GM12878 (cell line): ENCODE results near the gene ADPRS. TPM values are rescaled to one million over a fixed set of nuclear protein-coding genes. Genes with fewer than 3 reads are reported as not detected.

ENCODE experiments used
- ATAC-seq: fragments of 200-7000 bp; cut with Tn5 transposase; 3 replicates; pipeline ENCODE4 v1.9.1; 2020; ENCODE audit warnings: mild to moderate bottlenecking, moderate library complexity
- BruUV-seq: library from RNA; stranded (reverse); fragments of 400-500 nt; replicated peaks from 2 replicates; lab custom pipeline; 2021; lab: Mats Ljungman, UMichigan
- CTCF ChIA-PET: fragments of 300-600 bp; sonication (Branson Sonifier 250); formaldehyde crosslinking; extraction: SDS; loops from one replicate; lab custom pipeline; 2021; ENCODE audit warnings: inconsistent platforms; lab: Yijun Ruan, JAX
- POLR2A ChIA-PET: fragments of 350-600 bp; formaldehyde crosslinking; extraction: SDS; loops from one replicate; lab custom pipeline; 2021; ENCODE audit warnings: inconsistent platforms; lab: Charles Lee
- RAD21 ChIA-PET: fragments of 300-600 bp; sonication (Branson Sonifier 250); formaldehyde crosslinking; loops from one replicate; lab custom pipeline; 2023; ENCODE audit warnings: antibody characterized with exemption; ENCODE audit not compliant: unreplicated experiment; lab: Charles Lee
- SMC1A ChIA-PET: fragments of 300-600 bp; sonication (Branson Sonifier 250); formaldehyde crosslinking; loops from one replicate; lab custom pipeline; 2023; ENCODE audit not compliant: unreplicated experiment, uncharacterized antibody; lab: Charles Lee
- DNase-seq: peaks from one replicate; pipeline ENCODE4 v3.0.0-alpha.2; 2011; ENCODE audit warnings: low read depth, low spot score
- FAIRE-seq: peaks from 3 replicates; lab custom pipeline; 2011; peaks lifted over from hg19 to GRCh38; lab: Jason Lieb, UNC
- H2AFZ ChIP-seq: 2 replicates; pipeline ENCODE4 v1.6.0; 2011; ENCODE audit warnings: low read depth, low read length, control low read depth; ENCODE audit not compliant: control insufficient read depth
- H3K27ac ChIP-seq: 2 replicates; pipeline ENCODE4 v1.5.1; 2011; ENCODE audit warnings: control low read depth; ENCODE audit not compliant: control insufficient read depth, insufficient read depth
- H3K27me3 ChIP-seq, 2 experiments: replicated peaks in 1 of 2; 2 replicates each; pipeline versions ENCODE4 v1.6.0 to v1.6.1; 2011; ENCODE audit warnings: low read length in 1 of 2; ENCODE audit not compliant: control insufficient read depth in 2 of 2, insufficient read depth in 2 of 2
- H3K36me3 ChIP-seq, 2 experiments: 2 replicates each; pipeline ENCODE4 v1.5.1; 2011; ENCODE audit warnings: low read length in 1 of 2; ENCODE audit not compliant: control insufficient read depth in 2 of 2, insufficient read depth in 2 of 2
- H3K4me1 ChIP-seq: 2 replicates; pipeline ENCODE4 v1.6.1; 2011; ENCODE audit warnings: mild to moderate bottlenecking, low read length, moderate library complexity, mixed read lengths; ENCODE audit not compliant: control insufficient read depth, insufficient read depth
- H3K4me2 ChIP-seq: 2 replicates; pipeline ENCODE4 v1.6.0; 2011; ENCODE audit warnings: control low read depth; ENCODE audit not compliant: control insufficient read depth, insufficient read depth
- H3K4me3 ChIP-seq: fragments of 200-600 bp; sonication (generic); 2 replicates; pipeline ENCODE4 v1.5.1; 2016
- H3K79me2 ChIP-seq: 2 replicates; pipeline ENCODE4 v1.6.0; 2011; ENCODE audit warnings: low read length; ENCODE audit not compliant: control insufficient read depth, insufficient read depth
- H3K9ac ChIP-seq: 2 replicates; pipeline ENCODE4 v1.8.0; 2011; ENCODE audit warnings: low read length, control low read depth, mixed read lengths; ENCODE audit not compliant: control insufficient read depth, insufficient read depth
- H3K9me3 ChIP-seq: replicated peaks from 3 replicates; pipeline ENCODE4 v1.5.1; 2011; ENCODE audit warnings: mild to moderate bottlenecking, low read length; ENCODE audit not compliant: control insufficient read depth, insufficient read depth
- H4K20me1 ChIP-seq: 2 replicates; pipeline ENCODE4 v1.6.0; 2011; ENCODE audit not compliant: control insufficient read depth, insufficient read depth
- EP300 ChIP-seq, 2 experiments: fragments of 150-350 bp in 1 of 2; IDR thresholded peaks; 2 replicates each; pipeline ENCODE4 v1.6.1; 2011 to 2012; ENCODE audit warnings: low read depth in 2 of 2, low read length in 2 of 2, borderline replicate concordance in 1 of 2, improper control_type of control experiment in 1 of 2, inconsistent platforms in 1 of 2; ENCODE audit not compliant: control insufficient read depth in 1 of 2
- LARP7 ChIP-seq: fragments of 450-650 bp; IDR thresholded peaks from 2 replicates; pipeline ENCODE4 v1.6.1; 2017; ENCODE audit warnings: mild to moderate bottlenecking
- RCOR1 ChIP-seq: conservative IDR thresholded peaks from 2 replicates; pipeline ENCODE4 v1.6.1; 2012; ENCODE audit warnings: low read depth, low read length, improper control_type of control experiment
- USF1 ChIP-seq: IDR thresholded peaks from 2 replicates; pipeline ENCODE4 v1.6.1; 2011; ENCODE audit warnings: borderline replicate concordance, low read depth, mild to moderate bottlenecking, moderate library complexity, mixed read lengths, low read length; ENCODE audit not compliant: insufficient read depth; ENCODE audit errors: extremely low read length
- ZBTB40 ChIP-seq: fragments of 450-650 bp; IDR thresholded peaks from 2 replicates; pipeline ENCODE4 v1.6.1; 2016; ENCODE audit warnings: mild to moderate bottlenecking, moderate library complexity, borderline replicate concordance
- WGBS: methylation state at CpG from one replicate; pipeline ENCODE4 v1.1.6; 2016; ENCODE audit warnings: low lambda C conversion rate; ENCODE audit not compliant: insufficient replicate concordance, insufficient coverage; ENCODE audit errors: missing lambda C conversion rate; 5-methylcytosine and 5-hydroxymethylcytosine counted together
- in situ Hi-C: fragments of 300-500 bp; cut with MboI; formaldehyde crosslinking; loops from 9 replicates; pipeline ENCODE4 v1.14.3; 2018; ENCODE audit warnings: mixed read lengths
- intact Hi-C: fragments of 100-400 bp; cut with micrococcal nuclease; formaldehyde crosslinking; loops from one replicate; pipeline ENCODE4 v1.14.2; 2022; ENCODE audit not compliant: unreplicated experiment
- polyA plus RNA-seq, 11 experiments: library from polyadenylated mRNA; depleted of rRNA in 4 of 11; unstranded in 6 of 11; stranded (reverse) in 5 of 11; fragments of >200 nt; fragmentation: Nextera tagmentation in 4 of 11; fragmentation: Illumina TruSeq in 1 of 11; extraction: Ambion mirVana in 4 of 11; extraction: Trizol in 1 of 11; gene quantifications; 1 replicate in 1 of 11; 2 replicates in 10 of 11; pipeline versions ENCODE4 v1.2.1 to v1.2.3, GENCODE V29; 2011 to 2016; ENCODE audit warnings: inconsistent platforms in 2 of 11, missing spikeins in 2 of 11, low read depth in 1 of 11
- total RNA-seq, 4 experiments: library from RNA; depleted of rRNA in 3 of 4; stranded (reverse); fragments of >200 nt in 3 of 4; fragmentation: Illumina TruSeq in 1 of 4; extraction: Trizol in 1 of 4; gene quantifications; 2 replicates each; pipeline versions ENCODE4 v1.2.1 to v1.2.3, GENCODE V29; 2013 to 2021

Gene ADPRS
- total and polyA plus RNA-seq, 10 of the 15 experiments (the other 5 are each of a cell fraction or from before 2014, with no cell fraction given) = 7.6 to 57.6 (median 39.1) TPM

- Histone ChIP-seq H3K9ac (no peak overlapping the region), H3K27me3 (no peaks in the 10 kb centered on the region), H3K4me2 (no peak overlapping the region), H3K27ac (no peak overlapping the region), H3K79me2 (peaks cover 10% of the 10 kb centered on the region), H3K4me3 (no peak overlapping the region), H4K20me1 (no peaks in the 10 kb centered on the region), H3K9me3 (no peaks in the 10 kb centered on the region), H3K36me3 (peaks cover 2 to 8% of the 10 kb centered on the region in 2 experiments; a peak in 2 of 4 replicates), H2AFZ (no peak overlapping the region), H3K4me1 (peaks cover 6% of the 10 kb centered on the region)
- in situ Hi-C loops = no loop called here
- ChIA-PET RAD21 (no interaction called here), SMC1A (no interaction called here), POLR2A (no interaction called here), CTCF (interaction anchor here (1.5 kb wide), 1 partner anchor 12 kb away, joined by 4 read pairs; the partner anchor contains the start of gene TRAPPC3)
- DNase-seq = no peak
- no TSS peak for BruUV-seq
- WGBS = 95% methylated on average over 3 of the region's 3 CpGs
- ATAC-seq = no peak
- no peak for FAIRE-seq
- no peak for TF ChIP-seq ZBTB40
- TF ChIP-seq RCOR1 = no peak
- no peak for TF ChIP-seq EP300 (IDR thresholded peaks at IDR 0.05; ENCODE audit: borderline replicate concordance in 1 of 2, control insufficient read depth in 1 of 2, low read depth in 2 of 2, low read length in 2 of 2)
- no peak for TF ChIP-seq USF1
- TF ChIP-seq LARP7 = no peak
- intact Hi-C loops = no loop called here
Observed at GRCh38 chr1:36137776-36138175, 49.1 kb downstream of the ADPRS start.
